Activated CD4-positive, alpha-beta memory T cell treated with anti-CD3 and anti-CD28 coated beads for 36 hours (primary cell): ENCODE data around the gene SCAPER. TPM values are rescaled to one million over a fixed set of nuclear protein-coding genes. Genes with fewer than 3 reads are reported as not detected.

Source experiments
- CTCF ChIA-PET: fragments of 350-600 bp; sonication (Branson Sonifier 250); formaldehyde crosslinking; loops from one replicate; lab custom pipeline; 2021; ENCODE audit warnings: antibody characterized with exemption, inconsistent platforms; lab: Charles Lee
- POLR2A ChIA-PET: fragments of 350-600 bp; sonication (Branson Sonifier 250); formaldehyde crosslinking; loops from one replicate; lab custom pipeline; 2021; ENCODE audit warnings: antibody characterized with exemption; lab: Charles Lee
- DNase-seq: peaks from one replicate; pipeline ENCODE4 v3.0.0-alpha.2; 2020
- H3K27ac Mint-ChIP-seq: one replicate; pipeline ENCODE4 v1.8.0; 2021; ENCODE audit warnings: mixed read lengths
- H3K27me3 Mint-ChIP-seq: one replicate; pipeline ENCODE4 v1.8.0; 2021; ENCODE audit warnings: mixed read lengths
- H3K36me3 Mint-ChIP-seq: one replicate; pipeline ENCODE4 v1.8.0; 2021; ENCODE audit warnings: mixed read lengths
- H3K4me1 Mint-ChIP-seq: one replicate; pipeline ENCODE4 v1.8.0; 2021; ENCODE audit warnings: low read depth, mixed read lengths
- H3K4me3 Mint-ChIP-seq: one replicate; pipeline ENCODE4 v1.8.0; 2021; ENCODE audit warnings: mild to moderate bottlenecking, mixed read lengths
- H3K9me3 Mint-ChIP-seq: one replicate; pipeline ENCODE4 v1.8.0; 2021; ENCODE audit warnings: mixed read lengths
- intact Hi-C: fragments of 100-400 bp; cut with micrococcal nuclease; formaldehyde crosslinking; loops from one replicate; pipeline ENCODE4 v1.15.1; 2023
- total RNA-seq, 2 experiments: library from RNA; stranded (reverse); gene quantifications; one replicate each; pipeline ENCODE4 v1.2.3, GENCODE V29; 2021

Gene SCAPER
- total RNA-seq, 2 experiments from 2014 or later: 21.5 to 22.9 TPM

- peaks cover 15% of the 10 kb centered on the region for H3K9me3 Mint-ChIP-seq
- intact Hi-C loops: no loop called here
- ChIA-PET POLR2A (no interaction called here), CTCF (no interaction called here)
- no peak overlapping the region for H3K4me3 Mint-ChIP-seq
- peaks cover 42% of the 10 kb centered on the region for H3K36me3 Mint-ChIP-seq
- no peak for DNase-seq
- no peaks in the 10 kb centered on the region for H3K27me3 Mint-ChIP-seq
- no peak overlapping the region for H3K27ac Mint-ChIP-seq
- no peaks in the 10 kb centered on the region for H3K4me1 Mint-ChIP-seq
Observed at GRCh38 chr15:76426941-76427340, 478.2 kb downstream of the SCAPER start.

GRCh38 chr15:76418352-76419140 lies 486.6 kb downstream of the SCAPER start:
- ChIA-PET CTCF (no interaction called here), POLR2A (no interaction called here)
- intact Hi-C loops: no loop called here
- no peak for DNase-seq
- Mint-ChIP-seq H3K36me3 (peaks cover 6% of the 10 kb centered on the region), H3K9me3 (peaks cover 7% of the 10 kb centered on the region), H3K4me3 (no peak overlapping the region), H3K4me1 (no peaks in the 10 kb centered on the region), H3K27ac (no peak overlapping the region), H3K27me3 (no peaks in the 10 kb centered on the region)

- ChIA-PET CTCF (interaction anchor here (0.6 kb wide), 1 partner anchor 415 kb away, joined by 3 read pairs; no protein-coding TSS in a partner anchor), POLR2A (no interaction called here)
- Mint-ChIP-seq H3K36me3 (peaks cover 31% of the 10 kb centered on the region), H3K4me1 (no peaks in the 10 kb centered on the region), H3K27ac (no peak overlapping the region), H3K9me3 (no peaks in the 10 kb centered on the region), H3K4me3 (no peak overlapping the region), H3K27me3 (no peaks in the 10 kb centered on the region)
- intact Hi-C loops: no loop called here
- no peak for DNase-seq
Observed at GRCh38 chr15:76401285-76401684, 503.9 kb downstream of the SCAPER start.

GRCh38 chr15:76398317-76399104 lies 506.6 kb downstream of the SCAPER start:
- intact Hi-C loops: no loop called here
- DNase-seq: no peak
- CTCF ChIA-PET: no interaction called here
- Mint-ChIP-seq H3K36me3 (peaks cover 24% of the 10 kb centered on the region), H3K27me3 (no peaks in the 10 kb centered on the region), H3K4me1 (no peaks in the 10 kb centered on the region), H3K27ac (no peak overlapping the region), H3K9me3 (no peaks in the 10 kb centered on the region), H3K4me3 (no peak overlapping the region)
- POLR2A ChIA-PET: no interaction called here

- Mint-ChIP-seq H3K27ac (no peak overlapping the region), H3K4me3 (no peak overlapping the region), H3K4me1 (no peaks in the 10 kb centered on the region), H3K36me3 (peaks cover 7% of the 10 kb centered on the region), H3K9me3 (no peaks in the 10 kb centered on the region), H3K27me3 (no peaks in the 10 kb centered on the region)
- CTCF ChIA-PET: no interaction called here
- DNase-seq: no peak
- intact Hi-C loops: no loop called here
- POLR2A ChIA-PET: no interaction called here
Observed at GRCh38 chr15:76393614-76394013, 511.5 kb downstream of the SCAPER start.

DNA sequence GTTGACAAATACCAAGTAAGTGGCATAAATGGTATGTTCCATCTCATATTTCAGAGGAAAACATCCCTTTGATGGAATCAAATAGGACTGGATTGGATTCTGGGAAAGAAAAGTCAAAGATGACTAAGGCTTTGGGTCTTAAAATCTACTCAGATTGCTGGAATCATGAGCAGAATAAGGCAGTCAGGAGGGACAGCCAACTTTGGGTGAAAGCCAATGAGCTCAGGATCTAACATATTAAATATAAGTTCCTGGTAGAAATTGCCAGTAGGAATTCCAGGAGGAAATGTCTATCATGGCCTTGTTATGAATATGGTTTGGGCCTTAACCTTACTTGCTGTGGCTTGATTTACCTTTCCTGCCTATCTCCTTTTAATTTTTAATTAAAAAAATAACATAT lies 513.3 kb downstream of the SCAPER start:
- no peaks in the 10 kb centered on the region for H3K4me1 Mint-ChIP-seq
- CTCF ChIA-PET: no interaction called here
- POLR2A ChIA-PET: no interaction called here
- no peaks in the 10 kb centered on the region for H3K9me3 Mint-ChIP-seq
- DNase-seq: no peak
- H3K4me3 Mint-ChIP-seq: no peak overlapping the region
- intact Hi-C loops: no loop called here
- H3K27me3 Mint-ChIP-seq: no peaks in the 10 kb centered on the region
- H3K27ac Mint-ChIP-seq: no peak overlapping the region
- H3K36me3 Mint-ChIP-seq: peaks cover 3% of the 10 kb centered on the region

DNA sequence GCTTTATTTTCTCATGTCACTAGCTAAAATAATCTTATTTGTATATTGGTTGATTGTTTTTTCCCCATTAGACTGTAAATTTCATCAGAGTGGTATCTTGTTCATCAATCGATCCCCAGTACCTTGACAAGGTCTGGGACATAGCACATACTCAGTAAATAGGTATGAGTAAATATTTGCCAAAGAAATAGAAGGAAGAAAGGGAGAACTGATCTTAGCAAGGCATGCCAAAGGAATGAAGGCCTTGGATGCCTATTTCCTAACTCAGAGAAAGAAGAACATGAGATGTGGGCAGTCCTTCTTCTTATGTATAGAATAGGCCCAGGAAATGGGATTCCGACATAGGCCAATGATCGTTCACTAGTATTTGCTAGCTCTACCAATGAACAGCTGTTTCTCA lies 513.8 kb downstream of the SCAPER start:
- Mint-ChIP-seq H3K27ac (no peak overlapping the region), H3K36me3 (peaks cover 3% of the 10 kb centered on the region), H3K4me3 (no peak overlapping the region), H3K4me1 (no peaks in the 10 kb centered on the region), H3K9me3 (no peaks in the 10 kb centered on the region), H3K27me3 (no peaks in the 10 kb centered on the region)
- CTCF ChIA-PET: no interaction called here
- POLR2A ChIA-PET: no interaction called here
- DNase-seq: no peak
- intact Hi-C loops: no loop called here

DNA sequence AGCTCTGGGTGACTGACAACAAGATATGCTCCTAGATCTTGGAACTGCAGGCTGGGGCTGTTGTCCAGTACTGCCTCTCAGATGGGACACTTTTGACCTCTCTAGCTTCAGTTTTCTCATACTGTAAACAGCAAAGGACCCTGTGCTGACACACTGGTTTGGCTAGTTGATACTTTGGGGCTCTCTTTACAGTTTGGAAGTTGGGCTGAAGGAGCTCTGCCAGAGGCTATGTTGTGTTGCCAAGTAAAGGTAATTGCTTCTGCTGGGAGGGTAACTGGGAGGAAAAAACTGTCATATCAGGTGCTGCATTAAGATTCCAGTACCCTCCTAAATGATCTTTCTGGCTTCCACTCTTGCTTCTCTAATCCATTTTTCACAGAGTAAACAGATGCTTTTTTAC lies 514.6 kb downstream of the SCAPER start:
- Mint-ChIP-seq H3K4me3 (no peak overlapping the region), H3K27me3 (no peaks in the 10 kb centered on the region), H3K36me3 (peaks cover 3% of the 10 kb centered on the region), H3K27ac (no peak overlapping the region), H3K4me1 (no peaks in the 10 kb centered on the region), H3K9me3 (no peaks in the 10 kb centered on the region)
- POLR2A ChIA-PET: no interaction called here
- intact Hi-C loops: no loop called here
- CTCF ChIA-PET: no interaction called here
- DNase-seq: no peak

GRCh38 chr15:76386926-76387325 lies 518.2 kb downstream of the SCAPER start:
- no peaks in the 10 kb centered on the region for H3K9me3 Mint-ChIP-seq
- no peak overlapping the region for H3K27ac Mint-ChIP-seq
- H3K27me3 Mint-ChIP-seq: no peaks in the 10 kb centered on the region
- intact Hi-C loops: no loop called here
- H3K4me3 Mint-ChIP-seq: no peak overlapping the region
- peaks cover 8% of the 10 kb centered on the region for H3K4me1 Mint-ChIP-seq
- ChIA-PET POLR2A (no interaction called here), CTCF (no interaction called here)
- DNase-seq: no peak
- H3K36me3 Mint-ChIP-seq: peaks cover 3% of the 10 kb centered on the region

DNA sequence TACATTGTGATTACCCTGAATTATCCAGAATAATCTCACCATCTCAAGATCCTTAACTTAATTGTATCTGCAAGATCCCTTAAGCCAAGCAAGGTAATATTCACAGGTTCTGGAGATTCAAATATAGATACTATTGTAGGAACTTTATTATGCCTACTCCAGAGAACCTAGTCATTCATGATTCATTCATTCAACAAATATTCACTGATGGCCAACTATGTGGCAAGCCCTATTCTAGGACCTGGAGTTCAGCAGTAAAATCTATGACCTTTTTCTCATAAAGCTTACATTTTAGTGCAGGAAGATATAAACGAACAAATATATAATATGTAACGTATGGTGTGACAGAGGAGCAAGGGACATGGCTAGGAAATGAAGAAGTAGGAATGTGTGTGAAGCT lies 519.0 kb downstream of the SCAPER start:
- DNase-seq: no peak
- Mint-ChIP-seq H3K9me3 (no peaks in the 10 kb centered on the region), H3K4me3 (no peak overlapping the region), H3K27me3 (no peaks in the 10 kb centered on the region), H3K4me1 (peaks cover 8% of the 10 kb centered on the region), H3K36me3 (peaks cover 6% of the 10 kb centered on the region), H3K27ac (no peak overlapping the region)
- CTCF ChIA-PET: no interaction called here
- POLR2A ChIA-PET: no interaction called here
- intact Hi-C loops: no loop called here

- peaks cover 8% of the 10 kb centered on the region for H3K4me1 Mint-ChIP-seq
- H3K27me3 Mint-ChIP-seq: no peaks in the 10 kb centered on the region
- no peak overlapping the region for H3K4me3 Mint-ChIP-seq
- H3K9me3 Mint-ChIP-seq: no peaks in the 10 kb centered on the region
- ChIA-PET POLR2A (no interaction called here), CTCF (no interaction called here)
- intact Hi-C loops: no loop called here
- peaks cover 13% of the 10 kb centered on the region for H3K36me3 Mint-ChIP-seq
- H3K27ac Mint-ChIP-seq: no peak overlapping the region
- no peak for DNase-seq
Observed at GRCh38 chr15:76384409-76384808, 520.7 kb downstream of the SCAPER start.

- intact Hi-C loops: loop anchor here (1.0 to 2.0 kb wide), 3 partner anchors 90 to 369 kb away; no protein-coding TSS in a partner anchor
- Mint-ChIP-seq H3K9me3 (no peaks in the 10 kb centered on the region), H3K27me3 (no peaks in the 10 kb centered on the region), H3K27ac (no peak overlapping the region), H3K4me3 (no peak overlapping the region), H3K4me1 (peaks cover 8% of the 10 kb centered on the region), H3K36me3 (peaks cover 14% of the 10 kb centered on the region)
- DNase-seq: no peak
- ChIA-PET CTCF (no interaction called here), POLR2A (no interaction called here)
Observed at GRCh38 chr15:76382987-76383728, 522.0 kb downstream of the SCAPER start.
